ENCODE measurements around the gene CEP41. TPM values are rescaled to one million over a fixed set of nuclear protein-coding genes. Genes with fewer than 3 reads are reported as not detected.

Gene CEP41, protein sequence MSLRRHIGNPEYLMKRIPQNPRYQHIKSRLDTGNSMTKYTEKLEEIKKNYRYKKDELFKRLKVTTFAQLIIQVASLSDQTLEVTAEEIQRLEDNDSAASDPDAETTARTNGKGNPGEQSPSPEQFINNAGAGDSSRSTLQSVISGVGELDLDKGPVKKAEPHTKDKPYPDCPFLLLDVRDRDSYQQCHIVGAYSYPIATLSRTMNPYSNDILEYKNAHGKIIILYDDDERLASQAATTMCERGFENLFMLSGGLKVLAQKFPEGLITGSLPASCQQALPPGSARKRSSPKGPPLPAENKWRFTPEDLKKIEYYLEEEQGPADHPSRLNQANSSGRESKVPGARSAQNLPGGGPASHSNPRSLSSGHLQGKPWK
- 4.1 TPM for total RNA-seq
- 10 to 100 TPM; 12.7 to 22.0 (median 14.5) TPM for polyA plus RNA-seq

DNA sequence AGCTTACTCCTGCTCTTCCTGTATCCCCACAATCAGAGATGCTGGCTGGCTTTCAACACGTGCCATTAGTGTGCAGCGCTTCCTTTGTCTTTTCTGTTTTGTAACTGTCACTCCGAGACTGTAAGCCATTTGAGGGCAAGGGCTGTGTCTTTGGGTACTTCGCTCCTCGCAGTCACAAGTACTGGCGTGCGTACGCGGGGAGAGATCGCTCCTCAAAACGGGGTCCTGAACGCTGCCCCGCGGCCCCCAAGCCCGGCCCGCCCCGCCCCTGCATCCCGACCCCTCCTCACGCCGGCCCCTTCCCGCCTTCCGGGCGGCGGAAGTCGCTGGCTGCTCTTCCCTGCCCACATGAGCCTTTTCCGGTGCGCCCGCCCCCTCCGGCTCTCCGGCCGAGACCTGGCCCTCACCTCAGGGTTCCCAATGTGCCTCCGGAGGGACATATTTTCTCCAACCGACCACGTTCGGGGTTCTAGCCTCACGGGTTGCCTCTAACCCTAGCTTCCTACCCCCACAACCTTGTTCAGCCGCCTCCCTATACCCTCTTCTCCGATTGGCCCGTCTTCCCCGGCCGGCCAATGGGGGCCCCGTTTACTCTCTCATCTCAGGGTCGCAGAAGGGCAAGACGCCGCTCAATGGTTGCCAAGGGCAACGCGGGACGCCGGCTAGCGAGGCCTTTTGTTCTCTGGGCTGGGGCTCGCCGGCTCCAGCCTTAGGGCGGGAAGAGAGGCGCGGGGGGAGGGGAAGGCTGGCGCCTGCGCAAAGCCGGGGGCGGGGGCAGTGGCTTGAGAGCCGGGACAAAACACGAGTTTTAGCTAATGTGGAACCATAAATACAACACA lies at the start of gene CEP41:
Gene CEP41, minus strand, starts transcription at position 490 of the 839 bp plus-strand sequence. Its CDS starts 50 bp downstream, at position 440.
- Histone ChIP-seq H3K36me3 (ENCODE audit: control insufficient read depth, insufficient read depth, low read length) (no peaks in the 10 kb centered on the region), H3K27me3 (ENCODE audit: control insufficient read depth, insufficient read depth, low read length) (peaks cover 2% of the 10 kb centered on the region), H3K4me1 (ENCODE audit: control insufficient read depth, insufficient read depth, low read length, poor library complexity, severe bottlenecking) (peaks cover 12% of the 10 kb centered on the region), H3K9me3 (ENCODE audit: control insufficient read depth in 2 of 2, low read length in 2 of 2) (no peaks in the 10 kb centered on the region), H3K27ac (ENCODE audit: insufficient read depth, low read length, poor library complexity, severe bottlenecking) (peak within 1 kb of the TSS; percentile 68), H3K4me3 (ENCODE audit: low read depth, low read length) (peak within 1 kb of the TSS; percentile 79)
- Mint-ChIP-seq H3K27me3 (peaks cover 5% of the 10 kb centered on the region), H3K4me1 (peaks cover 0 to 50% (median 13%) of the 10 kb centered on the region in 4 donors), H3K4me3 (peak within 1 kb of the TSS; percentile 93 to 100 (median 98)), H3K36me3 (peaks cover 3% of the 10 kb centered on the region), H3K27ac (peak within 1 kb of the TSS; percentile 96 to 98 (median 98)), H3K9me3 (peaks cover 0 to 2% (median 0%) of the 10 kb centered on the region in 7 donors)
- peak; percentile 94 to 96 for ATAC-seq (ENCODE audit: low read depth in 2 of 2)
- DNase-seq: peak; percentile 82 to 94 (median 89)

DNA sequence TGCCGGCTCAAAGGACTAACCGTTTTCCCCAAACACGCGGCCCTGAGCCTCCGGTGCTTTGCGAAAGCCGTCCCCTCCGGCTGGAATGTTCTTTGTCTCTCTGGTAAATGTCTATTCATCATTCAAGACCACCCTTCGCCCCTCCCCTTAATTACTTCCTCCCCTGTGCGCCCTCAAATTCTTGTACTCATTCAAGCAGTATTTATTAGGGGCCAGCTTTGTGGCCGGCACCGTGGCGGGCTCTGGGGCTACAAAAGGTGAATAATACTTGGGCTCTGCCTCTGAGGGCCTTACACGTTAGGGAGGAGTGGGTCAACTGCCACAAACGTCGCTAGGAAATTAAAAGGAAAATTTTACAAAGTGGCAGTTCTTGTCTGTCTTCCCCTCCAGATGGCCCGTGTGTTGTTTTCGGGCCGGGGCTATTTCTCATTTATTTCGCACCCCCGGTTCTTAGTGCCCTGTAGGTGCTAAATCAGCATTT lies 49.5 kb upstream of the CEP41 start:
- Histone ChIP-seq H3K4me3 (ENCODE audit: low read depth, low read length) (no peak overlapping the region), H3K36me3 (ENCODE audit: control insufficient read depth, insufficient read depth, low read length) (no peaks in the 10 kb centered on the region), H3K9me3 (ENCODE audit: control insufficient read depth in 2 of 2, low read length in 2 of 2) (no peaks in the 10 kb centered on the region), H3K4me1 (ENCODE audit: control insufficient read depth, insufficient read depth, low read length, poor library complexity, severe bottlenecking) (peaks cover 27% of the 10 kb centered on the region), H3K27ac (ENCODE audit: insufficient read depth, low read length, poor library complexity, severe bottlenecking) (no peak overlapping the region), H3K27me3 (ENCODE audit: control insufficient read depth, insufficient read depth, low read length) (peaks cover 19% of the 10 kb centered on the region)
- Mint-ChIP-seq H3K27ac (no peak overlapping the region), H3K27me3 (peaks cover 76% of the 10 kb centered on the region), H3K36me3 (no peaks in the 10 kb centered on the region), H3K4me1 (peaks cover 0 to 32% (median 7%) of the 10 kb centered on the region in 4 donors), H3K9me3 (peaks cover 0 to 4% (median 0%) of the 10 kb centered on the region in 7 donors), H3K4me3 (peak overlapping the region in 1 of 4 donors; percentile 61)
- DNase-seq: no peak
- ATAC-seq (ENCODE audit: low read depth in 2 of 2): no peak

DNA sequence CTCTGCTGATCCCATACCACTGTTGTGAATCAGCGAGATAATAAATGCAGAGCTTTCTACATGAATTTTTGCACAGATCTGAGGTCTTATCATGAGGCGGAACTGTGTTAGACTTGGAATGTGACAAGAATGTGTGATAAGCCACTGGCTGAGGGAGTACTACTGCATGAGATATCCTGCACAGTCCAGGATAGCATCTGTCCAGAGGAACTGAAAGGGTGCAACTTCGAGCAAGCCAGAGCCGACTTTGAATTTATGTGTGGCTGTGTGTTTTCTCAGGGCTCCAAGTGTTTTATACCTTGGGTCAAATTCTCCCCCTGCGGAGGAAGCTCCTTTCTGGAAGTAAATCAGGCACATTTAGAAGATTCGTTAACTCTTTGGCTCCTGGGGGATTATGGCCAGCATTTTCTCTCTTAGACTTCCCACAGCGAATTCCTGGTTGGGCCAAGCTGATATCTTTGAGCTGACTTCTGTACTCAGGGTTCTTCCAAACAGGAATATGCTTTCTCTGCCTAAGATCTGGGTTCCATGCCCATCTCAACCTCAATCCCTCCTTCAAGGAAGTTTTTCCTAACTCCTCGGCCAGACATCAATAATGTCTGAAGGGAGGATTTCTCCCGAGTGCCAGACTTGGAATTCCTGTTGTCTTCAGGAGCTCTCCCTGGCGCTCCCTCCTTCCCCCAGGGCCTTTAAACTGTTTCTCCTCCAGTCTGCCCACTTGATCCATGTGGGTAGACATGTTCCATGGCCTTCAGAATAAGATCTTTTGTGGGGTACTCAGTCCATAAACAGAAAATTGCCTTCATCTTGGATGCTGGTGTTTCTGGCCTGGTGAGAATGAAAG lies 48.5 kb upstream of the CEP41 start:
- Histone ChIP-seq H3K27me3 (ENCODE audit: control insufficient read depth, insufficient read depth, low read length) (peaks cover 18% of the 10 kb centered on the region), H3K27ac (ENCODE audit: insufficient read depth, low read length, poor library complexity, severe bottlenecking) (no peak overlapping the region), H3K9me3 (ENCODE audit: control insufficient read depth in 2 of 2, low read length in 2 of 2) (no peaks in the 10 kb centered on the region), H3K4me3 (ENCODE audit: low read depth, low read length) (no peak overlapping the region), H3K4me1 (ENCODE audit: control insufficient read depth, insufficient read depth, low read length, poor library complexity, severe bottlenecking) (peaks cover 27% of the 10 kb centered on the region), H3K36me3 (ENCODE audit: control insufficient read depth, insufficient read depth, low read length) (no peaks in the 10 kb centered on the region)
- peak overlapping the region in 1 of 4 donors; percentile 76 for H3K4me3 Mint-ChIP-seq
- H3K36me3 Mint-ChIP-seq: no peaks in the 10 kb centered on the region
- H3K27me3 Mint-ChIP-seq: peaks cover 76% of the 10 kb centered on the region
- no peak overlapping the region for H3K27ac Mint-ChIP-seq
- peaks cover 0 to 6% (median 2%) of the 10 kb centered on the region in 7 donors for H3K9me3 Mint-ChIP-seq
- ATAC-seq (ENCODE audit: low read depth in 2 of 2): no peak
- DNase-seq: no peak
- H3K4me1 Mint-ChIP-seq: peaks cover 6 to 34% (median 14%) of the 10 kb centered on the region in 4 donors

DNA sequence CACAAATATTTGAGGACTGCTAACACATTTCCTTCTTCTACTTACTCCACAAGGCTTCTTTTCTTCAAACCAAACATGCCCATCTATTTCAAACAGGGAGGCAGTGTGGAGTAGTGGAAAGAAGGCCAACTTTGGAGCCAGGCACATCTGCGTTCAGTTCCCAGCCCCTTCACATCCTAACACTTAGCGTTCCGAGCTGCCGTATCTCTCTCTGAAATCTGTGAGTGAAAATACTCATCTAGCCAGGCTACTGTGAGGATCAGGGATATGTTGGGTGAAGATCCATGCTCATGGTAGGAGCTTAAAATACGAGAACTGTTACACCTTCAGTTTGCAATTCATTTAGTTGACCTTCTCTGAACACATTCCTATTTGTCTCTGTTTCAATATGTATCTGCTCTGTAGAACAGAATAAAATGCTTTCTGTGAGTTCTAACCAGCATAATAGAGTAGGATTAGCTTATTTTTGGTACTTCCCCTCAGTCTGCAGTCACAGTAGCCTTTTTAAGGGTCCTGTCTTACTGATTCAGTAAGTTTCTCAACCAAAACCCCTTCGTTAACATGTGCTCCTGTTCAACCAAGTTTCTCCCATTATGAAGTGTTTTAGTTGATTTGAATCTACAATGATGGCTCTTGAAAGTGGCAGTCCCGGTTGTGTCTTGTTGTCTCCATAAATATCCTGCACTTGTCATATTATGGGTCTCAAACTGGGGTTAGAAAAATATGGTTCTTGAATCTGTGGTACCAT lies 47.8 kb upstream of the CEP41 start:
- no peak for DNase-seq
- Histone ChIP-seq H3K27ac (ENCODE audit: insufficient read depth, low read length, poor library complexity, severe bottlenecking) (no peak overlapping the region), H3K36me3 (ENCODE audit: control insufficient read depth, insufficient read depth, low read length) (no peaks in the 10 kb centered on the region), H3K4me1 (ENCODE audit: control insufficient read depth, insufficient read depth, low read length, poor library complexity, severe bottlenecking) (peaks cover 27% of the 10 kb centered on the region), H3K27me3 (ENCODE audit: control insufficient read depth, insufficient read depth, low read length) (peaks cover 26% of the 10 kb centered on the region), H3K4me3 (ENCODE audit: low read depth, low read length) (no peak overlapping the region), H3K9me3 (ENCODE audit: control insufficient read depth in 2 of 2, low read length in 2 of 2) (no peaks in the 10 kb centered on the region)
- H3K36me3 Mint-ChIP-seq: no peaks in the 10 kb centered on the region
- H3K4me3 Mint-ChIP-seq: peak overlapping the region in 1 of 4 donors; percentile 3
- no peak for ATAC-seq (ENCODE audit: low read depth in 2 of 2)
- peaks cover 80% of the 10 kb centered on the region for H3K27me3 Mint-ChIP-seq
- H3K9me3 Mint-ChIP-seq: peaks cover 0 to 6% (median 2%) of the 10 kb centered on the region in 7 donors
- H3K27ac Mint-ChIP-seq: no peak overlapping the region
- H3K4me1 Mint-ChIP-seq: peaks cover 6 to 34% (median 14%) of the 10 kb centered on the region in 4 donors

DNA sequence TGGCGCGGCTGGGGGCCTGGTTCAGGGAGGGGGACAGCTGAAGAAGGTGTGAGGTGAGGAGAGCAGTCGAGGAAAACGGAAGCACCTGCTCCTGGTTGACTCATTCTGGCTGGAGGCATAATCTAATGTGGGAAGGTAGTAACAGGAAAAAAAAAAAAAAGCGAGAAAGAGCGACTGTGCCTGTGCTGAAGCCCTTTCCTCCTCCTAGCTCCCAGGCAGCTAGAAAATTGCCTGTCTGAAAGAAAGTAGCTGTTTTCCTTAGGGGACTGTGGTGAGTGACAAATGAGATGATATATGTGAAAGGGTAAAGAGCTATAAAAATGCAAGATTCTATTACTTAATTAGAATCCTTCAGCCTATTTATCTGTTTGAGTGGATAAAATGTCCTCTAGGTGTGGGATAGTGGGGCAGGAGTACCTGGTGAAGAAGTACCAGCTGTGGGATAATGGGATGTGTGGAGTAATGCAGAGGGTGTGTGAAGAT lies 46.2 kb upstream of the CEP41 start:
- peaks cover 0 to 6% (median 2%) of the 10 kb centered on the region in 7 donors for H3K9me3 Mint-ChIP-seq
- H3K4me3 ChIP-seq (ENCODE audit: low read depth, low read length): peak overlapping the region; percentile 31
- no peak for ATAC-seq (ENCODE audit: low read depth in 2 of 2)

DNA sequence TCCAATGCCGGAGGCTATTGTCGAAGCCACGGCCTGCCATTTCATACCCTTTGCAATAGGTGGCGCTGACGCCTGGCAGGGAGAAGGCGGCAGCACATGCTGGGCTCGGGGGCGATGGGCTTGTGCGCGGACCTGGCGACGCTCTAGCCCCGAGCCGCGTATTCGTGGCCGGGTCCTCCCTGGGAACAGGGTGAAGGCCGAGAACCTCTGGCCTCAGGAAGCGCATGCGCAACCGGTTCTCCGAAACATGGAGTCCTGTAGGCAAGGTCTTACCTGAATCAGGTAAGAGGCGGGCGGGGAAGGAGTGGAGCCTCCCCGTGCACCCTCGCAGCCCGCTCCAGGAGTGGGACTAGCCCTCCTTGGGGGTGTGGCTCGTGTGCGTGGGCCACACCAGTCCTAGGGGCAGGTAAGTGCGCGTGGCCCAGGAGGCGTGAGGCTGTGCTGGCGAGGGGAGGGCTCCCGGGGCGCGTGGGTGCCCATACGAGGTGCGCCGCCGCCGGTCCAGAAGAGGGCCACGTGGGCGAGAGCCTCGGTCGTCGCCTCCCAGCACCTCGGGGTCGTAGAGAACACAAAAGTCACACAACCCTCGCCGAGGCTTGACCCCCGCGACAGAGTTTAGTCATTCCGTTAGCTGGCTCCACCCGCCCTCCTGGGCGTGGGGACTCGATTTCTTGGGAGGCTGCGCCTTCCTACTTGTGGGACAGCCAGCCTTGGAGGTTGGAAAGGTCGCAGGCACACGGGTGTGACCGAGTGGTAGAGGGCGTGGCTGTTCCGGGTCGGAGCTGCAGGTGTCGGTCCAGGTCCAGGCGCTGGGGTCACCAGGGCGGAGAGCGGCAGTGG lies 45.5 kb upstream of the CEP41 start:
- ATAC-seq (ENCODE audit: low read depth in 2 of 2) (peak; percentile 60 to 62), DNase-seq (peak; percentile 12 to 62 (median 54))
- peak overlapping the region; percentile 49 for H3K4me3 ChIP-seq (ENCODE audit: low read depth, low read length)
- no peak overlapping the region for H3K27ac ChIP-seq (ENCODE audit: insufficient read depth, low read length, poor library complexity, severe bottlenecking)
- Mint-ChIP-seq H3K9me3 (peaks cover 0 to 6% (median 2%) of the 10 kb centered on the region in 7 donors), H3K27ac (peak overlapping the region in 1 of 3 donors; percentile 8), H3K4me3 (peak overlapping the region; percentile 75 to 87 (median 85)), H3K27me3 (peaks cover 72% of the 10 kb centered on the region), H3K36me3 (no peaks in the 10 kb centered on the region), H3K4me1 (peaks cover 6 to 23% (median 14%) of the 10 kb centered on the region in 4 donors)
- no peaks in the 10 kb centered on the region for H3K9me3 ChIP-seq (ENCODE audit: control insufficient read depth in 2 of 2, low read length in 2 of 2)
- peaks cover 15% of the 10 kb centered on the region for H3K4me1 ChIP-seq (ENCODE audit: control insufficient read depth, insufficient read depth, low read length, poor library complexity, severe bottlenecking)
- H3K27me3 ChIP-seq (ENCODE audit: control insufficient read depth, insufficient read depth, low read length): peaks cover 39% of the 10 kb centered on the region
- no peaks in the 10 kb centered on the region for H3K36me3 ChIP-seq (ENCODE audit: control insufficient read depth, insufficient read depth, low read length)

More for the DNA sequence above, 46.2 kb upstream of the CEP41 start:
- Mint-ChIP-seq H3K4me1 (peaks cover 6 to 28% (median 14%) of the 10 kb centered on the region in 4 donors), H3K27me3 (peaks cover 70% of the 10 kb centered on the region), H3K36me3 (no peaks in the 10 kb centered on the region), H3K27ac (no peak overlapping the region), H3K4me3 (peak overlapping the region; percentile 48 to 87 (median 82))
- Histone ChIP-seq H3K36me3 (ENCODE audit: control insufficient read depth, insufficient read depth, low read length) (no peaks in the 10 kb centered on the region), H3K4me1 (ENCODE audit: control insufficient read depth, insufficient read depth, low read length, poor library complexity, severe bottlenecking) (peaks cover 19% of the 10 kb centered on the region), H3K9me3 (ENCODE audit: control insufficient read depth in 2 of 2, low read length in 2 of 2) (no peaks in the 10 kb centered on the region), H3K27ac (ENCODE audit: insufficient read depth, low read length, poor library complexity, severe bottlenecking) (no peak overlapping the region), H3K27me3 (ENCODE audit: control insufficient read depth, insufficient read depth, low read length) (peaks cover 35% of the 10 kb centered on the region)
- no peak for DNase-seq
